HepG2 (cell line): Measurements from ENCODE around the gene RASAL3. TPM values are rescaled to one million over a fixed set of nuclear protein-coding genes. Genes with fewer than 3 reads are reported as not detected.

Experiments used
- ATAC-seq: fragments of 200-7000 bp; cut with Tn5 transposase; 3 replicates; pipeline ENCODE4 v1.9.1; 2020; ENCODE audit warnings: mild to moderate bottlenecking, moderate library complexity
- BruUV-seq: library from RNA; stranded (reverse); fragments of 400-500 nt; replicated peaks from 2 replicates; lab custom pipeline; 2021; lab: Mats Ljungman, UMichigan
- CTCF ChIA-PET: fragments of 300-600 bp; formaldehyde crosslinking; extraction: SDS; loops from one replicate; lab custom pipeline; 2021; ENCODE audit warnings: low total read pairs, inconsistent platforms, low intra/inter-chr PET ratio; lab: Yijun Ruan, JAX
- POLR2A ChIA-PET: fragments of 350-600 bp; sonication (Branson Sonifier 250); formaldehyde crosslinking; loops from one replicate; lab custom pipeline; 2020; ENCODE audit warnings: antibody characterized with exemption, inconsistent platforms; lab: Yijun Ruan, JAX
- DNase-seq: peaks from one replicate; pipeline ENCODE4 v3.0.0-alpha.2; 2015; ENCODE audit warnings: low spot score
- FAIRE-seq: peaks from 3 replicates; lab custom pipeline; 2011; peaks lifted over from hg19 to GRCh38; lab: Jason Lieb, UNC
- H2AFZ ChIP-seq: one replicate; pipeline ENCODE4 v1.6.1; 2011; ENCODE audit warnings: low read length, inconsistent platforms
- H3K27ac ChIP-seq: fragments of 300-600 bp; 3 replicates; pipeline ENCODE4 v1.8.0; 2011; ENCODE audit warnings: mixed run types, mild to moderate bottlenecking, mixed read lengths, low read length, inconsistent platforms; ENCODE audit not compliant: insufficient read depth; ENCODE audit errors: extremely low read length
- H3K27me3 ChIP-seq, 2 experiments: fragments of 200-600 bp in 1 of 2; 2 replicates in 1 of 2; 3 replicates in 1 of 2; pipeline versions ENCODE4 v1.6.0 to v1.8.0; 2011; ENCODE audit warnings: low read length in 2 of 2, mild to moderate bottlenecking in 2 of 2, moderate library complexity in 2 of 2, inconsistent platforms in 1 of 2; ENCODE audit not compliant: insufficient read depth in 2 of 2, control insufficient read depth in 1 of 2
- H3K36me3 ChIP-seq, 2 experiments: fragments of 200-600 bp in 1 of 2; replicated peaks in 1 of 2; 2 replicates in 1 of 2; 3 replicates in 1 of 2; pipeline versions ENCODE4 v1.5.1 to v1.8.0; 2011; ENCODE audit warnings: low read length in 2 of 2, inconsistent platforms in 1 of 2; ENCODE audit not compliant: insufficient read depth in 2 of 2, control insufficient read depth in 1 of 2
- H3K4me1 ChIP-seq: 2 replicates; pipeline ENCODE4 v1.5.1; 2012; ENCODE audit warnings: low read length, inconsistent platforms; ENCODE audit not compliant: insufficient read depth
- H3K4me2 ChIP-seq: 2 replicates; pipeline ENCODE4 v1.6.0; 2011; ENCODE audit warnings: low read depth, low read length, inconsistent platforms
- H3K4me3 ChIP-seq, 3 experiments: fragments of 200-600 bp in 1 of 3; sonication (generic), shearing (Covaris generic) in 1 of 3; replicated peaks in 1 of 3; 2 replicates each; pipeline ENCODE4 v1.5.1; 2011 to 2016; ENCODE audit warnings: low read length in 3 of 3, inconsistent platforms in 2 of 3, low read depth in 2 of 3, mild to moderate bottlenecking in 2 of 3, control low read depth in 1 of 3, mixed read lengths in 1 of 3; ENCODE audit not compliant: insufficient read depth in 1 of 3
- H3K79me2 ChIP-seq: one replicate; pipeline ENCODE4 v1.6.1; 2011; ENCODE audit warnings: low read length, inconsistent platforms; ENCODE audit not compliant: insufficient read depth
- H3K9ac ChIP-seq: 2 replicates; pipeline ENCODE4 v1.6.0; 2011; ENCODE audit warnings: mild to moderate bottlenecking, low read depth, low read length, inconsistent platforms; ENCODE audit not compliant: insufficient read depth
- H3K9me3 ChIP-seq: 2 replicates; pipeline ENCODE4 v1.5.1; 2012; ENCODE audit warnings: mild to moderate bottlenecking, low read length
- H4K20me1 ChIP-seq: 2 replicates; pipeline ENCODE4 v1.6.0; 2011; ENCODE audit warnings: inconsistent platforms, mild to moderate bottlenecking, low read length, moderate library complexity; ENCODE audit not compliant: insufficient read depth
- FOXA3 ChIP-seq: IDR thresholded peaks from 2 replicates; pipeline ENCODE4 v1.6.1; 2016; ENCODE audit warnings: missing genetic modification reagents, missing compliant biosample characterization
- HOXA5 ChIP-seq: sonication (generic); formaldehyde crosslinking; IDR thresholded peaks from 2 replicates; pipeline ENCODE4 v1.4.0; 2020; ENCODE audit warnings: missing genetic modification reagents
- NR2F2 ChIP-seq: IDR thresholded peaks from 2 replicates; pipeline ENCODE4 v1.6.1; 2012; ENCODE audit warnings: low read depth, inconsistent platforms, borderline replicate concordance
- POLR2A ChIP-seq, 2 experiments: IDR thresholded peaks; 2 replicates each; pipeline ENCODE4 v1.6.1; 2011; ENCODE audit warnings: low read depth in 2 of 2, low read length in 2 of 2, mild to moderate bottlenecking in 1 of 2, moderate library complexity in 1 of 2; ENCODE audit not compliant: insufficient read depth in 1 of 2
- PTBP1 ChIP-seq: fragments of 200-400 bp; formaldehyde crosslinking; IDR thresholded peaks from 2 replicates; pipeline ENCODE4 v1.6.1; 2018; ENCODE audit warnings: low read length, low read depth; ENCODE audit not compliant: poor library complexity, severe bottlenecking
- SP1 ChIP-seq, 2 experiments: fragments of 450-650 bp in 1 of 2; sonication (generic) in 1 of 2; formaldehyde crosslinking in 1 of 2; IDR thresholded peaks; 2 replicates each; pipeline versions ENCODE4 v1.4.0 to v1.6.1; 2016 to 2020; ENCODE audit warnings: missing genetic modification reagents in 1 of 2
- SPEN ChIP-seq: sonication (generic); formaldehyde crosslinking; IDR thresholded peaks from 2 replicates; pipeline ENCODE4 v1.5.1; 2020; ENCODE audit warnings: low read depth, mild to moderate bottlenecking, missing genetic modification reagents
- TAF1 ChIP-seq: sonication (generic); formaldehyde crosslinking; IDR thresholded peaks from 2 replicates; pipeline ENCODE4 v1.4.0; 2020; ENCODE audit warnings: missing genetic modification reagents
- TEAD3 ChIP-seq: optimal IDR thresholded peaks from 2 replicates; pipeline ENCODE3; 2016; ENCODE audit warnings: borderline replicate concordance
- ZFP41 ChIP-seq: sonication (generic); formaldehyde crosslinking; IDR thresholded peaks from 2 replicates; pipeline ENCODE4 v1.4.0; 2020; ENCODE audit warnings: mild to moderate bottlenecking, missing genetic modification reagents, borderline replicate concordance
- ZFX ChIP-seq: sonication (generic); formaldehyde crosslinking; IDR thresholded peaks from 2 replicates; pipeline ENCODE4 v1.4.0; 2020; ENCODE audit warnings: mild to moderate bottlenecking, low read depth, missing genetic modification reagents, moderate library complexity
- ZKSCAN1 ChIP-seq: fragments of 150-350 bp; IDR thresholded peaks from 2 replicates; pipeline ENCODE4 v1.6.1; 2014; ENCODE audit warnings: low read length
- ZMYM3 ChIP-seq: sonication (generic); formaldehyde crosslinking; IDR thresholded peaks from 2 replicates; pipeline ENCODE4 v1.5.1; 2020; ENCODE audit warnings: mild to moderate bottlenecking, missing genetic modification reagents
- ZNF350 ChIP-seq: sonication (generic); formaldehyde crosslinking; IDR thresholded peaks from 2 replicates; pipeline ENCODE4 v1.4.0; 2020; ENCODE audit warnings: mild to moderate bottlenecking, low read depth, missing genetic modification reagents, borderline replicate concordance
- ZNF564 ChIP-seq: sonication (generic); formaldehyde crosslinking; IDR thresholded peaks from 2 replicates; pipeline ENCODE4 v1.8.1; 2023; ENCODE audit warnings: mild to moderate bottlenecking, missing genetic modification reagents
- ZNF615 ChIP-seq: sonication (generic); formaldehyde crosslinking; IDR thresholded peaks from 2 replicates; pipeline ENCODE4 v1.5.0; 2020; ENCODE audit warnings: mild to moderate bottlenecking, missing genetic modification reagents, borderline replicate concordance
- ZNF768 ChIP-seq: sonication (generic); formaldehyde crosslinking; IDR thresholded peaks from 2 replicates; pipeline ENCODE4 v1.4.0; 2020; ENCODE audit warnings: missing genetic modification reagents
- WGBS: methylation state at CpG from one replicate; pipeline ENCODE4 v1.1.6; 2017; ENCODE audit warnings: low lambda C conversion rate; 5-methylcytosine and 5-hydroxymethylcytosine counted together
- in situ Hi-C: cut with HindIII; loops from 2 replicates; pipeline ENCODE4 v1.10.0; 2017; ENCODE audit warnings: low pct_unique_long_range_greater_than_20kb; ENCODE audit not compliant: extremely low pct_ligation_motif_present
- intact Hi-C: fragments of 100-400 bp; cut with micrococcal nuclease; formaldehyde crosslinking; loops from one replicate; pipeline ENCODE4 v1.10.0; 2022; ENCODE audit not compliant: unreplicated experiment
- polyA plus RNA-seq, 8 experiments: library from polyadenylated mRNA; depleted of rRNA in 3 of 8; stranded (reverse) in 7 of 8; unstranded in 1 of 8; fragments of >200 nt; fragmentation: Illumina TruSeq in 4 of 8; extraction: Trizol in 4 of 8; gene quantifications; 2 replicates each; pipeline versions ENCODE4 v1.2.1 to v1.2.3, GENCODE V29; 2011 to 2016; ENCODE audit warnings: low read depth in 4 of 8, missing spikeins in 1 of 8, mixed read lengths in 1 of 8; ENCODE audit not compliant: insufficient read depth in 1 of 8
- total RNA-seq, 5 experiments: library from RNA; depleted of rRNA; stranded (reverse); fragments of >200 nt; fragmentation: Illumina TruSeq; extraction: Trizol; gene quantifications; 2 replicates each; pipeline ENCODE4 v1.2.3, GENCODE V29; 2016; ENCODE audit warnings: low read depth in 1 of 5
- TF ChIP-seq, protein P1 (sequence below): IDR thresholded peaks from 2 replicates; pipeline ENCODE4 v1.6.1; 2016; ENCODE audit warnings: control low read depth
- TF ChIP-seq, protein P2 (sequence below): sonication (generic); IDR thresholded peaks from 2 replicates; pipeline ENCODE4 v1.6.1; 2016; ENCODE audit warnings: low read depth, borderline replicate concordance
- TF ChIP-seq, protein P3 (sequence below): sonication (generic); formaldehyde crosslinking; IDR thresholded peaks from 2 replicates; pipeline ENCODE4 v1.4.0; 2020; ENCODE audit warnings: mild to moderate bottlenecking, missing genetic modification reagents

RASAL3 gene
- total and polyA plus RNA-seq, 2 of the 13 experiments (the other 11 are each of a cell fraction or from before 2014, with no cell fraction given) = not detected

DNA sequence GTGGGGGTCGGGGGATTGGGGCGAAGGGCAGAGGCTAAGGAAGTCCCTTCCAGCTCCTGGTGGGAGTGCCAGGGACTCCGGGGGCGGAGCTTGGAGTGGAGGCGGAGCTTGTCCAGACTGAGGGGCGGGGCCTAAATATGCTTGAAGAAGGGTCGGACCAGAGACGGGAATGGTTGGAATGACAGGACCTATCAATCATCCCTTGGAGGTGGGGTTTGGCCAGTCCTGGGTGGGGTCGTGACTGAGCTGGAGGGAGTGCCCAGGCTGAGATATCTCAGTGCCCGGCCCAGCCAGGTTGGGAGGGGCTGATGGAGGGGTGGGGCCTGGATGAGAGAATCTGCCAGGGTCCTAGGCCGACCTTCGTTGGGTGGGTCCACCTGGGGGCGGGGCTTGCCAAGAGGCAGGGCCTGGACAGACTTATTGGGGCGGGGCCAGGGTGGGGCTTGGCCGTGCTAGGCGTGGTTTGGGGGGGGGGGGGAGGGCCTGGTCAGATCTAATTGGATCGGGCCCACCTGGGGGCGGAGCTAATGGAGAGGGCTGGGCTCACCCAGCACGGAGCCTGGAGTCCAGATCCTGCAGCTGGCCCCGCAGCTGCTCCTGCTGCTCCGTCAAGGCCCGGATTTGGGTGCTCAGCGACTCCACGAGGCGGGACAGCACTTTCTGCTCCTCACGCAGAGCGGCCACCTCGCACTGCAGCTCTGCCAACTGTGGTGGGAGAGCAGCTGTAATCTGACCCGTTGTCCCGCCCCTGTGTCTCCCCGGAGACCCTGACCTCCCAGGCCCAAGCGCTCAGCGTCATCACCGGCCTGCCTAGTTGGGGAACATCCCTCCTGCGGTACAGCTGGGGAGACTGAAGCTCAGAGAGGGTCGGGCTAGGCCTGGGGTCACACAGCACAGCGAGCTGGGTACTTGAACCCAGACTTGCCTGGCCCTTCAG is 12.0 kb downstream of the RASAL3 start:
- WGBS = 20% methylated on average over 21 of the region's 37 CpGs
- peak overlapping the region in 2 of 3 experiments; percentile 34 to 61; a peak in 2 of 6 replicates for H3K4me3 ChIP-seq
- TF ChIP-seq ZKSCAN1 = no peak
- TF ChIP-seq, protein P1, sequence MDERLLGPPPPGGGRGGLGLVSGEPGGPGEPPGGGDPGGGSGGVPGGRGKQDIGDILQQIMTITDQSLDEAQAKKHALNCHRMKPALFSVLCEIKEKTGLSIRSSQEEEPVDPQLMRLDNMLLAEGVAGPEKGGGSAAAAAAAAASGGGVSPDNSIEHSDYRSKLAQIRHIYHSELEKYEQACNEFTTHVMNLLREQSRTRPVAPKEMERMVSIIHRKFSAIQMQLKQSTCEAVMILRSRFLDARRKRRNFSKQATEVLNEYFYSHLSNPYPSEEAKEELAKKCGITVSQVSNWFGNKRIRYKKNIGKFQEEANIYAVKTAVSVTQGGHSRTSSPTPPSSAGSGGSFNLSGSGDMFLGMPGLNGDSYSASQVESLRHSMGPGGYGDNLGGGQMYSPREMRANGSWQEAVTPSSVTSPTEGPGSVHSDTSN (CRISPR knock-in tag) = peak; percentile 81
- TF ChIP-seq SPEN (CRISPR knock-in tag) = no peak
- peak; percentile 46 for TF ChIP-seq PTBP1
- peak; percentile 32; the same call in 1 of the 2 replicates for TF ChIP-seq TAF1 (CRISPR knock-in tag)
- TF ChIP-seq POLR2A (IDR thresholded peaks at IDR 0.05; ENCODE audit: insufficient read depth in 1 of 2, low read depth in 2 of 2, low read length in 2 of 2) = peak in 1 of 2 experiments; percentile 35; a peak in 1 of 4 replicates
- no peak for TF ChIP-seq ZNF350 (CRISPR knock-in tag)
- TF ChIP-seq, protein P2, sequence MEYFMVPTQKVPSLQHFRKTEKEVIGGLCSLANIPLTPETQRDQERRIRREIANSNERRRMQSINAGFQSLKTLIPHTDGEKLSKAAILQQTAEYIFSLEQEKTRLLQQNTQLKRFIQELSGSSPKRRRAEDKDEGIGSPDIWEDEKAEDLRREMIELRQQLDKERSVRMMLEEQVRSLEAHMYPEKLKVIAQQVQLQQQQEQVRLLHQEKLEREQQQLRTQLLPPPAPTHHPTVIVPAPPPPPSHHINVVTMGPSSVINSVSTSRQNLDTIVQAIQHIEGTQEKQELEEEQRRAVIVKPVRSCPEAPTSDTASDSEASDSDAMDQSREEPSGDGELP = peak; percentile 14; the same call in 1 of the 2 replicates
- peak; percentile 100 for TF ChIP-seq ZNF768 (CRISPR knock-in tag)
- no peak for TF ChIP-seq NR2F2
- TF ChIP-seq TEAD3 (CRISPR knock-in tag) = peak; percentile 40
- TF ChIP-seq, protein P3, sequence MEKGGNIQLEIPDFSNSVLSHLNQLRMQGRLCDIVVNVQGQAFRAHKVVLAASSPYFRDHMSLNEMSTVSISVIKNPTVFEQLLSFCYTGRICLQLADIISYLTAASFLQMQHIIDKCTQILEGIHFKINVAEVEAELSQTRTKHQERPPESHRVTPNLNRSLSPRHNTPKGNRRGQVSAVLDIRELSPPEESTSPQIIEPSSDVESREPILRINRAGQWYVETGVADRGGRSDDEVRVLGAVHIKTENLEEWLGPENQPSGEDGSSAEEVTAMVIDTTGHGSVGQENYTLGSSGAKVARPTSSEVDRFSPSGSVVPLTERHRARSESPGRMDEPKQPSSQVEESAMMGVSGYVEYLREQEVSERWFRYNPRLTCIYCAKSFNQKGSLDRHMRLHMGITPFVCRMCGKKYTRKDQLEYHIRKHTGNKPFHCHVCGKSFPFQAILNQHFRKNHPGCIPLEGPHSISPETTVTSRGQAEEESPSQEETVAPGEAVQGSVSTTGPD (CRISPR knock-in tag) = no peak
- TF ChIP-seq ZFP41 (CRISPR knock-in tag) = no peak
- no peak for TF ChIP-seq FOXA3
- TF ChIP-seq ZNF564 (CRISPR knock-in tag) = no peak
- TF ChIP-seq SP1 (IDR thresholded peaks at IDR 0.05) = no peak
- peak; percentile 29; the same call in 1 of the 2 replicates for TF ChIP-seq SP1 (CRISPR knock-in tag; IDR thresholded peaks at IDR 0.05)
- TF ChIP-seq ZFX (CRISPR knock-in tag) = peak; percentile 39; the same call in 1 of the 2 replicates
- TF ChIP-seq HOXA5 (CRISPR knock-in tag) = peak; percentile 90
- TF ChIP-seq ZNF615 (CRISPR knock-in tag) = no peak
- peak; percentile 96 for TF ChIP-seq ZMYM3 (CRISPR knock-in tag)

More for the DNA sequence above, 12.0 kb downstream of the RASAL3 start:
- H3K4me1 ChIP-seq = peaks cover 37% of the 10 kb centered on the region
- in situ Hi-C loops (no loop called here), intact Hi-C loops (no loop called here)
- H4K20me1 ChIP-seq = no peaks in the 10 kb centered on the region
- H3K9ac ChIP-seq = no peak overlapping the region
- no peaks in the 10 kb centered on the region for H3K27me3 ChIP-seq
- DNase-seq = peak; percentile 69
- H3K27ac ChIP-seq = no peak overlapping the region
- BruUV-seq = no TSS peak
- H3K79me2 ChIP-seq = no peaks in the 10 kb centered on the region
- no peak for FAIRE-seq
- H3K36me3 ChIP-seq = no peaks in the 10 kb centered on the region
- ChIA-PET CTCF (no interaction called here), POLR2A (interaction anchor here (1.4 to 2.2 kb wide), 3 partner anchors 19 to 73 kb away, joined by 7 to 18 read pairs (median 8); partner anchors contain the start of genes AKAP8 and AKAP8L)
- H3K9me3 ChIP-seq = no peaks in the 10 kb centered on the region
- H3K4me2 ChIP-seq = peak overlapping the region; percentile 69
- peak; percentile 64 for ATAC-seq
- H2AFZ ChIP-seq = no peak overlapping the region
